GM18951 (cell line): ENCODE data around the gene CDK17.
"Not testable (repeated sequence)": the region's sequence is repeated elsewhere in the genome, so short reads cannot be mapped to it uniquely, and the experiment has no call there.

Experiments
- POLR2A ChIP-seq: IDR thresholded peaks from 4 replicates; pipeline ENCODE4 v1.6.1; 2011; ENCODE audit warnings: mild to moderate bottlenecking; ENCODE audit not compliant: insufficient read length, insufficient read depth; ENCODE audit errors: extremely low read depth
- in situ Hi-C: fragments of 300-500 bp; cut with MboI; formaldehyde crosslinking; loops from one replicate; pipeline ENCODE4 v1.12.0; 2022; ENCODE audit warnings: low sequenced_read_pairs, mixed read lengths, inconsistent platforms; ENCODE audit not compliant: unreplicated experiment

The CDK17 gene

DNA sequence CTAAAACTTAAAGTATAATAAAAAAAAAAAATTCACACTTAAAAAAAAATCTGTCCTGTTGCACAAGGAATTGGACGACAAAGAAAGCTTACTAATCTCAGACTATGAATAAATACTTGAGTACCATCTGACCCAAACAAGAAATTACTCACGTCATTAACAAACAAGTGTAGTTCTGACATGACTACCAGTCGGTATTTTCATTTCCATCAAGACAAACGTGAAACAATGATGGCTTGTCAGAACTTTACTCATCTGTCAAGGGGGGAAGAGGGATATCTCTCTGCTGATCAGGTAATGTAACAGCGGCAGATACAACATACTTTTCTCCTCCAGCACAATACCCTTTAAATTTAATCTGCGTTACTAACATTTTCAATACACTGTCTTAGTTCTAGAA lies 78.3 kb downstream of the CDK17 start:
- no peak for TF ChIP-seq POLR2A
- in situ Hi-C loops = no loop called here

DNA sequence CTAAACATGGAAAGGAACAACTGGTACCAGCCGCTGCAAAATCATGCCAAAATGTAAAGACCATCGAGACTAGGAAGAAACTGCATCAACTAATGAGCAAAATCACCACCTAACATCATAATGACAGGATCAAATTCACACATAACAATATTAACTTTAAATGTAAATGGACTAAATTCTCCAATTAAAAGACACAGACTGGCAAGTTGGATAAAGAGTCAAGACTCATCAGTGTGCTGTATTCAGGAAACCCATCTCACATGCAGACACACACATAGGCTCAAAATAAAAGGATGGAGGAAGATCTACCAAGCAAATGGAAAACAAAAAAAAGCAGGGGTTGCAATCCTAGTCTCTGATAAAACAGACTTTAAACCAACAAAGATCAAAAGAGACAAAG lies 82.4 kb downstream of the CDK17 start:
- in situ Hi-C loops = not testable (repeated sequence)

DNA sequence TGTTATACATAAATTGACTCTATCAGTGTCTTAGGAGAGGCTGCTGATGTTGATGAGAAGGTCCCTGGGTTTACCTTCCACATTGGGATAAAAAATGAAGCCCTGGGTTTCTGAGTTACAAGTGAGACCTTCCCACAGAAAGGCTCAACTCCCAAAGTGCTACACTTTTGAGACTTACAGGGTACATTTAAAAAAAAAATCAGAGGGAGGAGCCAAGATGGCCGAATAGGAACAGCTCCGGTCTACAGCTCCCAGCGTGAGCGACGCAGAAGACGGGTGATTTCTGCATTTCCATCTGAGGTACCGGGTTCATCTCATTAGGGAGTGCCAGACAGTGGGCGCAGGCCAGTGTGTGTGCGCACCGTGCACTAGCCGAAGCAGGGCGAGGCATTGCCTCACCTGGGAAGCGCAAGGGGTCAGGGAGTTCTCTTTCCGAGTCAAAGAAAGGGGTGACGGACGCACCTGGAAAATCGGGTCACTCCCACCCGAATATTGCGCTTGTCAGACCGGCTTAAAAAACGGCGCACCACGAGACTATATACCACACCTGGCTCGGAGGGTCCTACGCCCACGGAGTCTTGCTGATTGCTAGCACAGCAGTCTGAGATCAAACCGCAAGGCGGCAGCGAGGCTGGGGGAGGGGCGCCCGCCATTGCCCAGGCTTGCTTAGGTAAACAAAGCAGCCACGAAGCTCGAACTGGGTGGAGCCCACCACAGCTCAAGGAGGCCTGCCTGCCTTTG lies 84.3 kb downstream of the CDK17 start:
- in situ Hi-C loops = not testable (repeated sequence)

DNA sequence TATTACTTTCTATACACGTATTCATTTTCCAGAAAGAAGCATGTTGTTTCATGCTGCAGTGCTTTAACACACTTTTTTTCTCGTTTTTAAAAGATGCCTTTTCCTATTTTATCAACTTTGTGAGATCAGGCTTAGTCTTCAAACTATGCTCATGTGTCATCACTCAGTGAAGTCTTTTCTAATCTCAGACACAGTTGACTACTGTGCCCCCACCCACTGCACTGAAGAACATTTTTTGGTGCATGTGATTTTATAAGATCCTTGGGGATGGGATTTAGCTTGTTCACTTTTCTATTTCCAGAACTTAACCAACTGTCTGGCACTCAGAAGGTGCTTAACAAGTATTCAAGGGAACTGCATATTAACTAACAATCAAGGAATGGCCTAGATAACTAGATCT lies 85.5 kb downstream of the CDK17 start:
- in situ Hi-C loops = no loop called here

DNA sequence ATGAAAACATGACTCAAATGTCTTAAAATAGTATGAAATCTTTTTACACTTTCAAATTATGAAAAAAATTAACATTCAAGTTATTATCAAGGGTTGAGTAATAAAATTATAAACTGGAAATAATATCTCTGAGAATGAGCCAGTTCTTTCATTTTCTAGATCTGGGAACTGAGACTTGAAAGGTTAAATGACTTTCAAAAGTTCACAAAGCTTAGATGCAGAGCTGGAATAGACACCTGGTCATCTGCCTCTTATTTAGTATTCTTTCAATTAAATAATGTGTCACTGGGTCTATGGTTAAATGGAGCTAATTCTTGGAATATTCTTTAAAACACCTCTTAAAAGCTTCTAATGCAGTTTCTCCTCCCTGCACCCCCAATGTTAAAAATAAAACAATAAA lies 86.6 kb downstream of the CDK17 start:
- no peak for TF ChIP-seq POLR2A

More for the DNA sequence above, 85.5 kb downstream of the CDK17 start:
- no peak for TF ChIP-seq POLR2A

DNA sequence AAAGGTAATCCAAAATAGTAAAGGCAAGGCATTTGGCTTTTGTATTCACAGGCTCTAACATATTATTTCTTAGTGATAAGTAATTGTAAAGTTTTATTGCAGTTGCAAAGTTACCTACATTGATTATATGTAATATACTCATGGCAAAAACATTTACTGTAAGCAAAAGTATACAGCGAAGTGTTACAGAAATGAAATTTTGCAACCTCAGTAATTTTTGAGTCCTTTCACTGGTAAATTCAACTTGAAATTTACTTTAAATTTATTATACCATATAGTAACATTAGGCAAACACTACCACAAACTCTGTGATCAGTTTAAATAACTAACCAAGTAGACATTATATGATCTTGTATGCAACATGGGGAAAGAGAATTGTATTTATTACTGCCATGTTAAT lies 89.0 kb downstream of the CDK17 start:
- in situ Hi-C loops = no loop called here
- TF ChIP-seq POLR2A = no peak

More for the DNA sequence above, 86.6 kb downstream of the CDK17 start:
- in situ Hi-C loops = no loop called here

DNA sequence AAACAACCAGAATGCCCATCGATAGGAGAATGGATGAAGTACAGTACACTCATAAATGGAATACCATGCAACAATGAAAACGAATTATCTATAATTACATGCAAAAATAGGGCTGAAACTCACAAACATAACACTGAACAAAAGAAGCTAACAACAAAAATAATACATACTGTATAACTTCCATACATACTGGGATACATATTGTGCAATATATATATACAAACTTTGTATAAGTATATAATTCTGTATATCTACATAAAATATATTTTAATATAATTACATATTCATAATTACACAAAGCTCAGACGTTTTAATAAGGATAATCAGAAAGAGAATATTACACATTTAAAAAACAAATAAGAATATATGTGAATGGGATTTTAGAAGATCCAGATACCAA lies 90.2 kb downstream of the CDK17 start:
- no peak for TF ChIP-seq POLR2A
- in situ Hi-C loops = no loop called here

DNA sequence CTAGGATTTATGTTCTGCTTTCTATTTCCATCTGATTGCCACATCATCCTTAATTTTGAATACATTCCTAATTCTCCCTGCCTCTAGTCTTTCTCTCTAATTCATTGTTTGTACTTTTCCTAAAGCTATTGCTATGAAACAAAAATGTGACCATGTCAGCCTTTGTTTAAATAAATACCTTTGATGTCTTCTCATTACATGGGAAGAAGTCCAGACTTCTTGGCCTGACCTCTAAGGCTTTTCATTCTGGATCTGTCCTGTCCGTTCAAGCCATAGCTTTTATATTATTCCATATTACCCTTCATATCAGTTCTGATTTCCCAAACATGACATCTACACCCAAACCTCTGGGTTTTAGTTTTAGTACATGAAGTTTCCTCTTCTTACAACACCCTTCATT lies 91.4 kb downstream of the CDK17 start:
- in situ Hi-C loops = no loop called here
- no peak for TF ChIP-seq POLR2A

DNA sequence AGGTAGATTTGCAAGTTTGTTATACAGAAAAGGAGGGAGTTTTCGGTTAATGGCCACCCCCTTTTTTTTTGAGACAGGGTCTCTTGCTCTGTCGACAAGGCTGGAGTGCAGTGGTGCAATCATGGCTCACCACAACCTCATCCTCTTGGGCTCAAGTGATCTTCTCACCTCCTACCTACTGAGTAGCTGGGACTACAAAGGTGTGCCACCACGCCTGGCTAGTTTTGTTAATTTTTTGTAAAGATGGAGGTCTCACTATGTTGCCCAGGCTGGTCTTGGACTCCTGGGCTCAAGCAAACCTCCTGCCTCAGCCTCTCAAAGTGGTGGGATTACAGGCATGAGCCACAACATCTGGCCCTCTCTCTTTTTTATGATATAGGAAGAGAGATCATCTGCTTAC lies 94.6 kb downstream of the CDK17 start:
- TF ChIP-seq POLR2A = no peak
- in situ Hi-C loops = no loop called here

DNA sequence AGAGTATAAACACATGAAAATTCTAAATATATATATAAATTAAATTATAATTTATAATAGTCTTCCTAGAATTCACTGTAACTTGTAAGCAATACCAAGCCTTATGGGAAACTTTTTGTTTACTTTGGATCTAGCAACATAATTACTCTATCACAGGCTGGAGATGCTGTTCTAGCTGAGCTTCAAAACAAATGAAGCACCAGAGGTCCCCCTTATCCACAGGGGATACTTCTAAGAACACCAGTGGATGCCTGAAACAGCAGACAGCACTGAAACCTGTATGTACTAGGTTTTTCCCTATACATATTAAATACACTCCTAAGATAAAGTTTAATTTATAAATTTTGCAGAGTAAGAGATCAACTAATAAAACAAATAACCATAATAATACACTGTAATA lies 96.6 kb downstream of the CDK17 start:
- in situ Hi-C loops = no loop called here
- no peak for TF ChIP-seq POLR2A

DNA sequence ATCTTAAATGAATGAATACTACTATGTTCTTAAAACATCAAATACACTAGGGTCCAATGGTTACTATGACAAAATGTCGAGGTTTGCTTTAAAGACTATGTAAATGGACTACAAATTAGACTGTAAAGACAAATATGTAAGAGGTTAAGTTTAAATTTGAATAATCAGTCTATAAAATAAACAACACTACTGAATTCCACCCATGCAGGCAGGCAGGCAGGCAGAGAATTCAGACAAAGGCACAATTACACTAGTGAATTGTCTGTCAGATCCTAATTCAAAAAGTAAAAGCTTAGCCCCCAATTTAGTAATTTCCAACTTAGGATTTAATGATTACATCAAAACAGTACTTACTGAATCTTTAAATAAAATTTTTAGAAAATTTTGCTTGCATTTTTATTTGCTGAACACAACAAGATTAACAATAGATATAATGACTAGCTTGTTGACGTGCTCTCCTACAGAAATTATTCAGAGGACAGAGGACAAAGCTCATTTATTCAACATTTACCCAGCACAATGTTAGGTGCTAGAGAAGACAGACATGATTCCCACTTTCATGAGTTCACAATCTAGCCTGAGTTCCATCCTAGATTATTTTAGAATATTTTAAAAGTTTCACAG lies 97.4 kb downstream of the CDK17 start:
- in situ Hi-C loops = no loop called here
- no peak for TF ChIP-seq POLR2A

DNA sequence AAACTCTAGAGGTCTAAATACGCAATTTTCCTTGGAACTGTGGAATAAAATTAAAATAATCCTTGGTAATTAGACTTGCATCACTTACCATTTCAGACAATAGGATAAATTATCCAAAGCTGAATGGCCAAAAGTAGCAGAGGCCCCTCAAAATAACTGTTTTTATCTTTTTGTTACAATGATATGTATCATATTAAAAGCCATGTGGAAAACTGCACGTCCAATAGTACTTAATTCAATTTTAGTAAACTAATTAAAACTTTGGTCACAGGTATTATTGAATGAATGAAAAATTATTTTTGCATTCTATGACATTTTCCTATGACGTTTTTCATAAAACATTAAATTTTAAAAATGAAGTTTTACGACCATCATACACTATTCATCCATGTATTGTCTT lies 98.5 kb downstream of the CDK17 start:
- in situ Hi-C loops = no loop called here
- no peak for TF ChIP-seq POLR2A

DNA sequence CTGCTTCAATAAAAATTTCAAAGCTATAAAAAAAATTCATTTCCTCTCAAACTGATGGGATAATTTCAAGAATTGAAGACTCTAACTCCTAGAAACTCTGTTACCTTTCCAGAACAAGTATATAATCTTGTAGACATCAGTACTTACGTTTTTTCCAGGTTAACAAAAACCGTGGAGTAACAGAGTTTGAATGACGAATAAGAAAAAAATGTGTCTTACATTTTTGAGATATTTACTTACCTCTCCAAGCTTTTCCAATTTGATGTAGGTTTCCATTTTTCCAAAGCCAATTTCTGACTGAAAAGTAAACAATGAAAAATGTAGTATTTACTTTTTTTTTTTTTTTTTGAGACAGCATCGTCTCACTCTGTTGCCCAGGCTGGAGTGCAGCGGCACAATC lies 100.2 kb downstream of the CDK17 start:
- in situ Hi-C loops = no loop called here
- no peak for TF ChIP-seq POLR2A

DNA sequence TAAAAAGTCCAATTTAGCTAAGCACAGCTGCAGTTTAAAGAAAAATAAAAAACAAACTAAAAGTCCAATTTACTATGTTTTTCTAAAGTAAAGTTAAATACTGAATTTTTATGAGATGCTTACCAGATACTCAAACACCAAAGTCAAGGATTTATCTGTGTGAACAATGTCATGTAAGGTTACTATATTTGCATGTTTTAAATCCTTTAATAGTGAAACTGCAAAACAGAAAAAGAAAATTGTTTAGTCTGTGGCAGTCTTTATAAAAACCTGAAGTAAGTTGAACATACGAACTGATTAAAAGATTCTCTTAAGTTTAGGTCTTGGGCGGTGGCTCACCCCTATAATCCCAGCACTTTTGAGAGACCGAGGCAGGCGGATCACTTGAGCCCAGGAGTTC lies 102.7 kb downstream of the CDK17 start:
- in situ Hi-C loops = no loop called here
- no peak for TF ChIP-seq POLR2A
